ENCODE measurements around the gene SNX21. TPM values are rescaled to one million over a fixed set of nuclear protein-coding genes. Genes with fewer than 3 reads are reported as not detected.

The SNX21 gene
- total RNA-seq, 1 donor from 2014 or later, result 25.6 TPM

DNA sequence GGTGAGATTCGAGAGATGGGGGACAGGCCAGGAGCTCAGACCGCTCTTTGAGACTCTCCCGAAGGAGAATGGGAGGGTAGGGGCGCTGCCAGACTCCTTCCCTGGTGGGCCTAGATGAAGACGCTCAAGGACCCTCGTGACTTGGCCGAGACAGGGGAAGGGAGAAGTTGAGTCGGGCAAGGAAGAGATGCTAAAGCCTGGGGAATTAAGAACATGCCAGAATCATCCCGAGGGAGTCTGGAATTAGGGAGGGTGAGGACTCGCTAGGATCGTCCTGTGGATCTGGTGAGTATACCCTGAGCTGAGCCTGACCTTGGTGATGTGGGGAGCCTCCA, 20.6 kb upstream of the SNX21 start:
- H3K36me3 Mint-ChIP-seq (ENCODE audit: unreplicated experiment), result peaks cover 25% of the 10 kb centered on the region
- peak overlapping the region; percentile 54 for H3K27ac Mint-ChIP-seq (ENCODE audit: unreplicated experiment)
- H3K4me3 Mint-ChIP-seq (ENCODE audit: unreplicated experiment), result peak overlapping the region; percentile 80
- no peaks in the 10 kb centered on the region for H3K27me3 Mint-ChIP-seq (ENCODE audit: unreplicated experiment)
- TF ChIP-seq, protein P1, sequence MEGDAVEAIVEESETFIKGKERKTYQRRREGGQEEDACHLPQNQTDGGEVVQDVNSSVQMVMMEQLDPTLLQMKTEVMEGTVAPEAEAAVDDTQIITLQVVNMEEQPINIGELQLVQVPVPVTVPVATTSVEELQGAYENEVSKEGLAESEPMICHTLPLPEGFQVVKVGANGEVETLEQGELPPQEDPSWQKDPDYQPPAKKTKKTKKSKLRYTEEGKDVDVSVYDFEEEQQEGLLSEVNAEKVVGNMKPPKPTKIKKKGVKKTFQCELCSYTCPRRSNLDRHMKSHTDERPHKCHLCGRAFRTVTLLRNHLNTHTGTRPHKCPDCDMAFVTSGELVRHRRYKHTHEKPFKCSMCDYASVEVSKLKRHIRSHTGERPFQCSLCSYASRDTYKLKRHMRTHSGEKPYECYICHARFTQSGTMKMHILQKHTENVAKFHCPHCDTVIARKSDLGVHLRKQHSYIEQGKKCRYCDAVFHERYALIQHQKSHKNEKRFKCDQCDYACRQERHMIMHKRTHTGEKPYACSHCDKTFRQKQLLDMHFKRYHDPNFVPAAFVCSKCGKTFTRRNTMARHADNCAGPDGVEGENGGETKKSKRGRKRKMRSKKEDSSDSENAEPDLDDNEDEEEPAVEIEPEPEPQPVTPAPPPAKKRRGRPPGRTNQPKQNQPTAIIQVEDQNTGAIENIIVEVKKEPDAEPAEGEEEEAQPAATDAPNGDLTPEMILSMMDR (IDR thresholded peaks at IDR 0.05), result no peak
- H3K9me3 Mint-ChIP-seq (ENCODE audit: unreplicated experiment), result no peaks in the 10 kb centered on the region
- DNase-seq (ENCODE audit: extremely low spot score, unreplicated experiment), result no peak
- peaks cover 38% of the 10 kb centered on the region for H3K4me1 Mint-ChIP-seq (ENCODE audit: unreplicated experiment)

DNA sequence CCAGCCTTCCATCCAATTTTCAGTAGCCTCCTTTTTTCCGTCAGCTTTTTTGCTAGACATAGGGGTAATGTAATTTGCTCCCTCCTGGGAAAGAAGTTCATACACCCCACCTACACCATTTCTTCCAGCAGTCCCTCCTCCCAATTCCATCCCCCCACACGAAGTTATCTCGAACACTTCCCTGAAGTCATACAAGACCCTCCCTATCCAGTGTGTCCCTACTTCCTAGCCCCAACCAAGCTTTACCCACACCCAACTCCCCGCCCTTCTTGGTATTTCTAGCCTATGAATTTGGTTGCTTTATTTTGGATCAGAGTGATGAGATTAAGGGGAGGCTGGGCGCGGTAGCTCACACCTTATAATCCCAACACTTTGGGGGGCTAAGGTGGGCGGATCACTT, 20.1 kb upstream of the SNX21 start:
- H3K36me3 Mint-ChIP-seq (ENCODE audit: unreplicated experiment), result peaks cover 23% of the 10 kb centered on the region
- no peak overlapping the region for H3K27ac Mint-ChIP-seq (ENCODE audit: unreplicated experiment)
- no peaks in the 10 kb centered on the region for H3K27me3 Mint-ChIP-seq (ENCODE audit: unreplicated experiment)
- H3K4me1 Mint-ChIP-seq (ENCODE audit: unreplicated experiment), result peaks cover 41% of the 10 kb centered on the region
- peak overlapping the region; percentile 80 for H3K4me3 Mint-ChIP-seq (ENCODE audit: unreplicated experiment)
- H3K9me3 Mint-ChIP-seq (ENCODE audit: unreplicated experiment), result no peaks in the 10 kb centered on the region
- TF ChIP-seq, protein P1 (IDR thresholded peaks at IDR 0.05), result no peak
- DNase-seq (ENCODE audit: extremely low spot score, unreplicated experiment), result no peak

DNA sequence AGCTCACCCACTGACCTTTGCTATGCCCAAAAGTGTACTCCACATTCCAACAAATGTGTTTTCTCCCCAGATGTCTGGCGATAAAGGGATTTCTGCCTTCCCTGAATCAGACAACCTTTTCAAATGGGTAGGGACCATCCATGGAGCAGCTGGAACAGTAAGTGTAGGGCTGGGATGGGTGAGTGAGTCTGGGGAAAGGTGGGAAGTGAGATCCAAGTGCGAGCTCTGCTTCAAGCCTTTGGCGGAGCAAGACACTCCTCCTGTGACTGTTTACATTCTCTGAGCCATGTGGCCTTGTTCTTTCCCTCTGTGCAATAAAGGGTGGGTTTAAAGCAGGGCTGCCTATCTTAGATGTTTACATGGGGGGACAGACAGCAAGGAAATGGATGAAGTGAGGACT, 19.3 kb upstream of the SNX21 start:
- no peaks in the 10 kb centered on the region for H3K27me3 Mint-ChIP-seq (ENCODE audit: unreplicated experiment)
- no peak for DNase-seq (ENCODE audit: extremely low spot score, unreplicated experiment)
- no peaks in the 10 kb centered on the region for H3K9me3 Mint-ChIP-seq (ENCODE audit: unreplicated experiment)
- peaks cover 17% of the 10 kb centered on the region for H3K36me3 Mint-ChIP-seq (ENCODE audit: unreplicated experiment)
- no peak overlapping the region for H3K4me3 Mint-ChIP-seq (ENCODE audit: unreplicated experiment)
- peaks cover 42% of the 10 kb centered on the region for H3K4me1 Mint-ChIP-seq (ENCODE audit: unreplicated experiment)
- H3K27ac Mint-ChIP-seq (ENCODE audit: unreplicated experiment), result no peak overlapping the region
- TF ChIP-seq, protein P1 (IDR thresholded peaks at IDR 0.05), result no peak

DNA sequence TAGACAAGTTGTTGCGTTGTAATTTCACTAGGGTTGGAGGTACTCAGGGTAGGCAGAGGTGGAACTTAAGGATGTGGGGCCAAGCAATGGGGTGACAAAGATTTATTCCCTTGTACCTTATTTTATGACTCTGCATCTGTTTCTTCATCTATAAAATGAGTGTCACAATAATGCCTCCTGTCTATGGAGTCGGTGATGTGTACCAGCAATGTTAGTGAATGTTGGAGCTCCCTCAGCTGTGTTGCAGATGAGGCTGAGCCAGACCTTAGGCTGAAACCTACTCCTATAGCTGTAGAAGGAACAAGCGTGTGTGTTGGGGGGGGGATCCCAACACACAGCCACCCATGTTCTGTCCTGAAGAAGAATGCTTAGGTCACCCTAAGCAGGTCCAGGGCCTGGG, 16.6 kb upstream of the SNX21 start:
- no peaks in the 10 kb centered on the region for H3K36me3 Mint-ChIP-seq (ENCODE audit: unreplicated experiment)
- no peak for DNase-seq (ENCODE audit: extremely low spot score, unreplicated experiment)

DNA sequence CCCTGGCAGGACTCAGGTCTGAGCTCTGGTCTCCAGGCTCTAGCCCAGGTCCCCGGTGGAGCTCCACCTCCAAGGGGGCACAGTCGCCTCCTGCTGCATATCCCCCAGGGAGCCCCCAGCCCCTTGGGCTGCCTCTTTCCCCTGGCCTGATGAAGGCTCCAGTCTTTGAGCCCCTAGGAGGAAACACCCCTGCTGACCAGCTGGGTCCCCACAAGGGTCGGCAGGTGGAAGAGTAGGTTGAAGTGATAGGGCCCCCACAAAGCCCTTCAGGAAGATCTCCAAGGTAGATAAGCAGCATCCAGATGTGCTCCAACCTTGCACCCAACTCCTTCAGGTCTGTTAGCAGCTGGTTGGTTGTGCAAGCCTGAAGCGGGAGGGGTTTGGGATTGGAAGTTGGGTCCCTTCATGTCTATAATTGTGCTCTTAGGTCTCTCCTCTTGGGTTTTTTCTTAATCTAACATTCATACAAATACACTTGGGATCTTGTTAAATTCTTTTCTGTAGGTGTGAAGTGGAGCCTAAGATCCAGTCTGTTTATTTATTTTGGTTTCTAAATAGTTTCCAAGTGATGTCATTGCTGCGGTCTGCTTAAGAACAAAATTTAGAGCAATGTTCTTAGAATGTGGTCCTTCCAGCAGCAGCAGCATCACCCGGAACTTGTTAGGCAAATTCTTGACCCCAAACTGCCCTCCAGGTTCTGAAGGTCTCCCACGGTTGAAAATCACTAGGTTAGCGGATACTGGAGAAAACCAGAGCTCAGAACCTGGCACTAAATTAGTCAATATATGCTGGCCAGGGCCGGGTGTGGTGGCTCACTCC, 16.0 kb upstream of the SNX21 start:
- Mint-ChIP-seq H3K4me3 (ENCODE audit: unreplicated experiment) (no peak overlapping the region), H3K4me1 (ENCODE audit: unreplicated experiment) (peaks cover 40% of the 10 kb centered on the region), H3K27ac (ENCODE audit: unreplicated experiment) (peak overlapping the region; percentile 58), H3K27me3 (ENCODE audit: unreplicated experiment) (no peaks in the 10 kb centered on the region), H3K36me3 (ENCODE audit: unreplicated experiment) (no peaks in the 10 kb centered on the region), H3K9me3 (ENCODE audit: unreplicated experiment) (no peaks in the 10 kb centered on the region)
- TF ChIP-seq, protein P1 (IDR thresholded peaks at IDR 0.05), result no peak
- no peak for DNase-seq (ENCODE audit: extremely low spot score, unreplicated experiment)

More for the DNA sequence above, 16.6 kb upstream of the SNX21 start:
- Mint-ChIP-seq H3K27me3 (ENCODE audit: unreplicated experiment) (no peaks in the 10 kb centered on the region), H3K27ac (ENCODE audit: unreplicated experiment) (peak overlapping the region; percentile 58), H3K4me3 (ENCODE audit: unreplicated experiment) (no peak overlapping the region), H3K9me3 (ENCODE audit: unreplicated experiment) (no peaks in the 10 kb centered on the region), H3K4me1 (ENCODE audit: unreplicated experiment) (peaks cover 41% of the 10 kb centered on the region)
- TF ChIP-seq, protein P1 (IDR thresholded peaks at IDR 0.05), result no peak

All from osteocyte (in vitro differentiated cells).